HG02763 (cell line): Measurements from ENCODE around the gene KCTD2.

Source experiments
- ATAC-seq: cut with Tn5 transposase; IDR thresholded peaks from one replicate; pipeline ENCODE4 v1.9.1; 2021; ENCODE audit warnings: mild to moderate bottlenecking, moderate library complexity; ENCODE audit not compliant: unreplicated experiment

The KCTD2 gene

DNA sequence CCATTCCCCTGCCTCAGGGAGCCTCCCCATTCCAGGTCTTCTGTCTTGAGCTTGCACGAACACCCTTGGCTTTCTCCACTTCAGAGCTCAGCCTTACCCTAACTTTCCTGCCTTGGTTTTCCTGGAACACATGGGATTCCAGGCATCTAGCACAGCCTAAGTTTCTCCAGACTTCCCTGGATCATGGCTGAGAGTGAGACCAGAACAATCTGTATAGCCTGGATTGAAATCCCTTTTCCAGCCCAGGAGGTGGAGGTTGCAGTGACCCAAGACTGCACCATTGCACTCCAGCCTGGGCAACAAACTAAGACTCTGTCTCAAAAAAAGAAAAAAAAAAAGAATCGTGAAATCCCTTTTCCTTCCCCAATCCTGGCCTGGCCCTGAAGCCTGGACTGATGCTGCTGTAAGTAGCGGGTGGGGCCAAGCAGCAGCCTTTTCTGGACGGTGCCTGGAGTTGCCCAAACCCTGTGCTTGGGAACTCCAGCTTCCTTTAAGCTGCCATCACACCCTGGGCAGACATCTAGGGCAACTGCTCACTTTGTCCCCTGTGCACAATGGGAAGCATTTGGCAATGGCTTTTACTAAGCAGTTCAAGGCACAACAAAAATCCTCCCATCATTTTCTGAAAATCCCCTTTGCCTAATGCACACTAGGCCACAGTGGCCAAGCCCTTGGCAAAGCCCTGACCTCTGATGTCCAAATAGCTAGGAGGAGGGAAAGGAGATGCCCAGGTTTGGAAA lies 28.7 kb downstream of the KCTD2 start:
- no peak for ATAC-seq

DNA sequence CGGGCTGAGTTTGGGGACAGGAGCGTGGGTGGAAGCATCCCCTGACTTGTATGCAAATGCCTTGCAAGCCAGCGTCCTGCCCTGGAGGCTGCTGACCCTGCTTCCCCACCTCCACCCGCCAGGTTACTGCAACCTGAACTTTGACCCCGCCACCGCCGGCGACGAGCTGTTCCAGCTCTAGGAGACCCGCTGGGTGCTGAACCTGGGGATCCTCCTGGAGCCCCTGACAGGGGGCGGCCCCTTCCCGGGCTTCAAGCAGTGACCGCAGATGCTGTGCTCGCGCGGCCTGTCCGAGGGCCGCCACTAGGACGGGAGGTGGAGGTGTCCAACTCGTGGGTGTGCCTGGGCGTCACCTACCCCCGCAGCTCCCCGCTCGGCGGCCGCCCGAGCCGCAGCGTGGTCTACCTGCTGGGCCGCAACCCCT lies 30.1 kb downstream of the KCTD2 start:
- no peak for ATAC-seq

DNA sequence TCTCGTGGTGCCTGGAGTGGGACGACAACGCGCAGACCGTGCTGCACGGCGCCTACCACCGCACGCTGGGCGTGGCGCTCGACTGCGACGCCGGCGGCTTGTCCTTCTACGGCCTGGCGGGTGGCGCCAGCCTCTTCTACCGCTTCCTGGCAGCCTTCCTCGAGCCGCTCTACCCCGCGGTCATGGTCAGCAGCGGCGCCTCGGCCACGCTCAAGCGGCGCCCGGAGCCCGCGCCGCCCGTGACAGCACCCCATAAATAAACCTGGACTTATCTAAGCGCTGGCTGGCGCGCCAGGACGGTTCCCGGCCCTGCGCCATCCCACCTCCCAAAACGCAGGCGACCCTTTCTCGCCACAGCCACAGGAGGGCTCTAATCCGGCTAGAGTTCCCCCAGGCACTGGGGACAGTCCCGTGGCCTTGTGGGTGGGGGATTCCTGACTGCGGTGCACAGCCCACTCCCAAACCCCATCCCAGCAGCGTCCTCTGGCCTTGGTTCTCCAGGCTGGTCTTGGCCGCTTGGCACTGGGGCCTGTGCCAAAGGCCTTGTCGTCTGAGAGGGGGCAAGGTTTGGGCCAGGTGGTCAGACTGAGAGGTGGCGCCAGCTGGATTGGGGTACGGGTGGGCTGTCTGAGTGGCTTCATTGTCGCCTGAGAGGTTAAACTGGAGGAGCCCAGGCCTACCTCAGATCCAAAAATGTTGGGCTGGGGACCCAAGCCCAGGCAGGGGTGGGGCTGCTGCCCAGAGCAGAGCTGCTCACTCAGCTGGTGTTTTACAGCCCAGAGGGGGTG lies 30.7 kb downstream of the KCTD2 start:
- no peak for ATAC-seq

DNA sequence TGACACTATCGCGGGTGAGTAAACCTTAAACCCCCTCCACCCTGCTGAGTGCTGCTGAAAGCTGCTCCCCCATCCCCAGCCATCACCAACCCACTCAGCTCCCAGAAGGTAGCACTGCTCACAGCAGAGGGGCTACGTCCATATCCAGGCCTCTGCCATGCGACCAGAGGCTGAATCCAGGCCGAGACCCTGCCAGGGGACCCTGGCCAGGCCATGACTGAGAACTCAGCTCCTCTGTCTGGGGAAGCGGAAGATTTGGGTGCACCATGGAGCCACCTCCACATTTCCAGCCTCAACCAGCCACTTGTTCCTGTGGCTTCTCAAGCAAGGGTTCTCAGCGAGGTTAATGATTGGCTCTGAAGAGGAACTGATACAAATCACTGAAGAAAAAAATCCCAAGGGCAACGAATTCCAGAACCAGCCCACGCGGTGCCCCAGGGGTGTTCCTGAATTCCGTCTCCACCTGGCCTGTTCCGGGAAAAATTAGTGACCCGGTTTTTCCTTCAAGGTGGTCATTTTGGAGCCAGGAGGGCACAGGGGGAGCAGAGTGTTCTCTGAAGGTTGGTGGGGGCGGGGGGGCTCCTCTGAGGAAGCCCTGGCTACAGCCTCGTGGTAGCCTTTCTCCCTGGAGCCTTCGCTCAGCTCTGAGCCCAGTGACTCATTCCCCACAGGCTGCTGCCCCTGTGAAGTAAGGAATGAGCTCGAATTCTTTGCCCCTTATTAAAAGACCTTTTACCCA lies 31.4 kb downstream of the KCTD2 start:
- no peak for ATAC-seq

DNA sequence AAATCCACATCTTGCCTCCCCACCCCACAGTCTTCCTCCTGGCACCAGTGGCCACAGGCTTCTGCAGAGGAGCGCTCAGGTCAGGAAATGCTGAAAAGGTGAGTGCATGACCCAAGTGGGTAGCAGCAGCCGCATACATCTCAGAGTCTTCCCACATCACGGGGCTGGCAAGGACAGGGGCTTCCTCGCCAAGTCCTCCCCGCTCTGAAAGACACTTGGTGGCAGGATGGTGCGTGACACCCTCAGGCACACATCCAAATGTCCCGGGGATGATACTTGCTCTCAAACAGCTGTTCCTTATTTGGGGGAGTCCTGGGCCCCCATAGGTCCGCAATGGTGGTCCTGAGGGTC lies 32.0 kb downstream of the KCTD2 start:
- no peak for ATAC-seq

DNA sequence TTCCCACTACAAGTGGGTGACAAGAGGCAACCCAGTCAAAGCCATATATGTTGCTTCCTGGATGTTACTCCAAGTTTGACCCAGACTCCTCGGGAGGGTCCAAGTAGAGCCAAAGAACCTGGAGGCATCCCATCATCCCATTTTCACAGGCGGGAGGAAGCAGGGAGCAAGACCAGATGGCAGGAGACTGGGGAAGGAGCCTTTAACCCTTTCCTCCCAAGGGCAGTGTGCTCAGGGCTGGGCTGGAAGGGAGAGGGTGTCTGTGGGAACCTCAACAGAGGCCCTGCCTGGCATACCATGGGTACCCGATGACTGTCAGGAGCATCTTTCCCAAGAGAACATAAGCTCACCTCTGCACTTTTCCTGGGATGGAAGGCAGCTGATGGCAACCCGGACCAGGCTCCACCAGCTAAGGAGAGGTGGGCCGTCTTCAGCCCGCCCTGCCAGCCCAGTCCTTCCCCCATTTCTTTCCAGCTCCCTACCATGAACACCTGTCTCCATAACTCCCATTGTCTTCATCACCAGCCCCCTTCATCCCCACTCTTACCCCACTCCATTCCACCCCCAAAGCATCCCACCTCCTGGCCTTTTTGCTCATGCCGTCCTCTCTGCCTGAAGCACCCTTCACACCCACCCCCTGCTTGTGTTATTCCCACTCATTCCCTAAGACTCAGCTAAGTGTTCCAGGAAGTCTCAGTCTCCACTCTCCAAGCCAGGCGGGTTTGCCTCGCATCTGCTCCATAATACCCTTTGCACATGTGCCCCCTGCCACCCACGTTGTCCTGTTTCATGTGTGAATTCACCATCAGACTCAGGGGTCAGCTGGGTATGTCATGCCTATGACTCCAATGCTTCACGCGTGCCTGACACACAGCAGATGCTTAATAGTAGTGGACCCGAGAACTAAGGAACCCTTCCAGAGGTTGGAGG lies 34.9 kb downstream of the KCTD2 start:
- no peak for ATAC-seq

DNA sequence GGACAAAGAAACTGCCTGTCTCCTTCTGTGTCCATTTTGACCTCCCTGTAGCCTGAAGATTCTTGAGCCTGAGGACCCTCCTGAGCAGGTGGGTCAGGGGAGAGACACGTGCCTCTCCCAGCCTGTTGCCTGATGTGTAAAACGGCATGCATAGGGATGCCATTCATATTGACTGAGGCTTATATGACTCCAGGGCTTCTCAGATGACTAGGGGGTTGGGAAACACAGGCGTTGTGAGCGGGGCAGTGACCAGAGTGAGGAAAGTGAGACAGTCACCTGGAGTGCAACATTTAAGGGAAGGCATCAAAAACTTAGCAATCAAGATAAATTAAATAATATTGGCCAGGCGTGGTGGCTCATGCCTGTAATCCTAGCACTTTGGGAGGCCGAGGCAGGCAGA lies 35.7 kb downstream of the KCTD2 start:
- ATAC-seq, result no peak

DNA sequence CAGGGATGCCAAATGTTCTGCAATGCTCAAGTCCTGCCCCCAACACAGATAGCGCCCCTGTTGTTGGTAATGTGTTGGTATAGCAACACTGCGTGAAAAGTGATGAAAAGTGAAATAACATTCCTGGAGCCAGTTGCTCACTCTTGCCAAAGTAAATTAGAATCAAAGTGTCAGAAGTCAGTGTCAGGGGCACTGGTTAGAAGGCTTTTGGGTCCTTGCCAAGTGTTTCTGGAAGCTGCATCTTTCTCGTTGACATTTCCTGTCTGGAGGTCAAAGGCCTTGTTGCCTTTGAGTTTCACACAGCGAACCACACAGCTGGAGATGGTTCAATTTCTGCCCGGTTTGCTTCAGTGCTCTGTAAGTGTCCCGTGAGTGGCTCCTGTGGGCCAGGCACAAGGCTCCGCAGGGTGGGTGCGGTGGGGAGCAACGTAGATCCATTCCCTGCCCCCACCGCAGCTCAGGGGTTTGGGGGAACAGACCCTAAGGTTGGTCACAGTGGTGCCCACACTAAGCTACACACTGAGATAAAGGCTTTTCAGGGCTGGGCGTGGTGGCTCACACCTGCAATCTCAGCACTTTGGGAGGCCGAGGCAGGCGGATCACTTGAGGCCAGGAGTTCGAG lies 37.1 kb downstream of the KCTD2 start:
- no peak for ATAC-seq

DNA sequence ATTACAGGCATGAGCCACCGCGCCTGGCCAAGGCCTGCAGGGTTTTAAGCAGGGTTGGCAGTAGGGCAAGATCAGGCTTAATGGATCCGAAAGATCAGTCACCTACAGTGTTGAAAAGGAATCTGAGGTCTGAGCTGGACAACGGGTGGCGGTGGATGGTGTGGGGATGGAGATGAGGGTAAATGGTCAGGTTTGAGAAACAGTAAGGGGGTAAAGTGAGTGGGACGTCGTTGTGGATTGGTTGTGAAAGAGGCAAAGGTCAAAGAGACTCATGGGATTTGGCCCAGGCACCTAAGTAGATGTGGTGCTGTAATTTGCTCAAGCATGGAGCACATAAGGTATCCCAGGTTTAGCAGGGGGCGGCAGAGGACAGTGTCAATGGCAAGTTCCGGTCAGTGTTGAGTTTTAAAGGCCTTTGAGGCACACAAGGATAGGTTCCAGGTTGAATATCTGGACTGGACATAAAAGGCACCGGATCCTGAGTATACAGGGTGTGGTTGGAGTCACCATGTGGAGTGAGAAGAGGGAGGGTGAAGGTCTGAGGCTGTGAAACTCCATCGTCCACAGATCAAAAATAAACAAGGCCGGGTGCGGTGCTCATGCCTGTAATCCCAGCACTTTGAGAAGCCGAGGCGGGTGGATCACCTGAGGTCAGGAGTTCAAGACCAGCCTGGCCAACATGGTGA lies 39.6 kb downstream of the KCTD2 start:
- ATAC-seq, result no peak

DNA sequence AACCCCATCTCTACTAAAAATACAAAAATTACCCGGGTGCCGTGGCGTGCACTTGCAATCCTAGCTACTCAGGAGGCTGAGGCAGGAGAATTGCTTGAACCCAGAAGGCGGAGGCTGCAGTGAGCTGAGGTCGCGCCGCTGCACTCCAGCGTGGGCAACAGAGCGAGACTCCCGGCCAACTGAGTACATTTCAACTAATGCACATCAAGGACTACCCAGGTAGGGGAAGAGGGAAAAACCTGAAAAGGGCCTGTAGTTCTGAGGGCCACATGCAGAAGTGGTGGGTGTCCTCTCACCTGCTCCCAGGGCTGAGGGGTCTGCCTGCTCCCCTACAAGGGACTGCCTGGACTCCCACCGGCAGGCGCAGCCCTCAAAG lies 40.1 kb downstream of the KCTD2 start:
- ATAC-seq, result no peak

DNA sequence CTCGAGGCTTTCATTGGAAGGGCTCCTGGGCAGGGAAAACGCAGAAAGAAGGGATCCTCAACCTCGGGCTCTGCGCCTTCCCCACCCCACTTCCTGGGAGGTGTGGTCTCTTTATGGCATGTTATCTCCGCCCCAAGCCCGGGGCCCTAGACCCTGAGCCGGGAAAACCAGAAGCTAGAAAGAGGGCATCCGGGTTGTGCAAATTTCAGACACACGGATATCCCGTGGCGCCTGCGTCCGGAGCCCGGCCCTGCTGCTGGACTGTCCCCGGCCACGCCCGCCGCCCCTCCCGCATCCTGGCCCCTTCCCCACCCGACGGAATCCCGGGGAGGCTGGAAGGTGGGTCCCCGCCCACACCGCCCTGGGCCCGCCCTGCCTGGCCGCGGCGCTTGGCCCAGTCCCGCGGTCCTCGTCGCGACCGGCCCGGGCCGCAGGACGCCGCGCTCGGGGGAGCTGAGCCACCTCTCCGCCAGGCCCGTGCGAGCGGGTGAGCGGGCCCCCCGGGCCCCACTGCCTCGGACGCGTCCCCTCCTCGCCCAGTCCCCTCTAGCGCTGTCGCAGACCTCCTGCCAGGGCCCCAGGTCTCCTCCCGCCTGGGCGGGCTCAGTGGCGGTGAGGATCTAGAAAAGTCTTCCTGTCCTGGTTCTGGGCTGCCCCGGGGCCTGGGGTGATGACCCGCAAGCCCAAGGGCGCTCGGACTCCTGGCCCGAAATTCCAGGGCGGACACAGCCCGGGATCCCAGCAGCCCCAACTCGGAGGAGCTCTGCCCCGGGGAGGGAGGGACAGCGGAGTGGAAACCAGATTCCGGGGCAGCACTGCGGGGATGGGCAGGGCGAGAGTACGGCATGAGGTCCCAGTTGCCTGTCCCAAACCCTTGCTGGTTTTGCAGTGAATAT lies 40.8 kb downstream of the KCTD2 start, which contains the start of gene SLC16A5:
Gene SLC16A5 (plus strand): TSS at position 397 of the 896 bp plus-strand sequence. CDS start 5,683 bp downstream, outside the sequence.
- peak; percentile 55 for ATAC-seq

DNA sequence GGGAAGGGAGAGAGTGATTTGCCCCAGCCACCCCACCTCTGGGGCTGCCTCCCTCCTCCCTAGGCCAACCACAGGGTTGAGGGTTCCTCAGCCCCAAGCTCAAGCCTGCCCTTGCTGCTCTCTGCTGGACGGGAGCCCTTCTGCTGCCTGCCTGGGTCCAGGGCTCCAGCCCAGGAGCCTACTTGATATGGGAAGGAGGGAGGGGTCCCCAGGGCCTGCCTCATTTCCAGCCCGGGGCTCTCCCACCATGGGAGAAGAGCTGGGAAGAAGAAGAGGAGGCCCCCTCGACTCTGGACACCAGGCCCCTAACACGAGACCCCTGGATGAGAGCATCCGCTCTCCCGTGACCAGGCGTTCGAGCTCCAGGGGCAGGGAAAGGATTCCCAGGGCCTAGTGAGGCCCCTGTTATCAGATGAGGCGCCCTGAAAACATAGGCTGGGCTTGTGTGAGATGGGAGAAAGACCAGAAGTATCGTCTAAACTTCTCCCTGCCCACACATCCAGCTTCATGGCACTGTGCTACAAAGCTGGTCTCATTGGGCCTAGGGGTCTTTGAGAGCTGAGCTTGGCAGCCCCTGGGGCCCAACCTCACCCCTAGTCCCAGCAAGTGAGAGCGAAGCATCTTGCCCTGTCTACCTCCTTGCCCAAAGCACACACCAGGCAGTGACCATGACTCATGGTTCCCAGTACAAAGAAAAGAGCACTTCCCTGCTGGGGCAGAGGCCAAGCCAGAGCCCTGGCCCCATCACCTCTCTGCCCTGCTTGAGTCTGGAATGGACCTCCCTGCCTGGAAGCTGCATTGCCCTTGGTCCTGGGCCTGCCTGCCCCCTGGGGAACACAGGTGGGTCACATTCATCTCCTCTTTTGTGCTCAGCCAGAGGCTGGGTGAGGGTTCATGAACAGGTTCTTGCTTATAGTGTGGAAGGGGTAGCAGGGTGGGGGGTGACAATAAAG lies 41.7 kb downstream of the KCTD2 start:
- ATAC-seq, result no peak

DNA sequence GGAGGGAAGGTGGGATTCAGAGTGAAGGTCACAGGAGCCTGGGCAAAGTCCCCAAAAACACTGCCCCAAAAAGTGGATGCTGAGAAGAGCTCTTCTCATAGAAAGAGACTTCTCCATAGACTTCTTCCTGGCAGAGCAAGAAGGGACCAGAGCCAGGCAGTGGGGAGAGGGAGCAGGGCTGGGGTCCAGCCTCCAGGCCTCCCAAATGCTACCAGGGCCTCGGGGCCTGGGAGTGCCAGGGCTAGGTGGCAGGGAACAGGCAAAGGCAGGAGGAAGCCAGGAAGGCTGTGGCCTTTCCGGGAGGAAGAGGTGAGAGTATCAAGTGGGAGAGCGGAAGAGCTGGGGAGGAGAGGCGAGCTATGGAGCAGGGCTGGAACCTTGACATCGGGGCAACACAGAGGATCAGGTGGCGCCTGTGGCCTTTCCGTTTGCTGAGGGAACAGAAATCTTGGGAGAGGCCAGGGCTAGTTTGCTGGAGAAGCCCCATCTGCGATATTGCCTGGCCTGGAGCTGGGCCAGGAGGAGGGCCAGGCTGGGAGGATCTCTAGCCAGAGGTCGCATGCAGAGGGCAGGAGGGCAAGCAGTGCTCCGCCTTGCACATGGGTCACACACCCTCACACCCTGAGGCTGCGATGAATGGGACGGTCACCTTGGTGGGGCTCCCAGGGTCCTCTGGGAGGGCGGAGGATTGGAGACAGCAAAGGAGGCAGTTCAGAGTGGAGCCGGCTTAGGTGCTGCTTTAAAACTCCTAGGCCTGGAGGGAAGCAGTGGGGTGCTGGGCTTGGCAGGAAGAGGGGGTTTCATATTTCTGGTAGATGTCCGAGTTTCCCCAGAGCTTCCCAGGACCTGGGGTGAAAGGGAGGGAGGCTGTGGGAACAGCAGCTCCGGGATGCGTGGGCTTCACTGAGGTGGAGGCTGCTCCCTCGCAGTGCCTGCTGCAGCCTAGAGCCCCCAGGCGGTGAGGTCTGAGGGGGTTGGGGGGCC lies 44.1 kb downstream of the KCTD2 start:
- no peak for ATAC-seq

DNA sequence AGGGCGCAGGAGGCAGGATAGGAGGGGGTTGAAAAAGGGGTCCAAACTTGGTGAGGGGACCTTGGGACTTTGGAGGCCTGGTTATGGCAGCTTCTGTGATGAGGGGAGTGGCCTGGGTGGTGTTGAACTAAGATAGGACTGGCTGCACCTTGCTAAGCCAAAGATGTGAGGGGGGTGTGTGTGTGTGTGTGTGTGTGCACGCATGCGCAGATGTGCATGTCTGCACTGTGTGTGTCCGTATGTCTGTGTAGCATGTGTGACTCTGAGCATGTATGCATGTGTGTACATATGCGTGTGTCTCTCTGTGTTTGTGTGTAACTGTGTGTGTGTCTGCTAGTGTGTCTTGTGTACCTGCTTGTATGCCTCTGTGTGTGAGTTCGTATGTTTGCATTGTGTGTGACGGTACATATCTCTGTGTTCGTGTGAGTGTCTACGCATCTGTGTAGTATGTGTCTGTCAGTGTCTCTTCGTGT lies 44.9 kb downstream of the KCTD2 start:
- ATAC-seq, result no peak

DNA sequence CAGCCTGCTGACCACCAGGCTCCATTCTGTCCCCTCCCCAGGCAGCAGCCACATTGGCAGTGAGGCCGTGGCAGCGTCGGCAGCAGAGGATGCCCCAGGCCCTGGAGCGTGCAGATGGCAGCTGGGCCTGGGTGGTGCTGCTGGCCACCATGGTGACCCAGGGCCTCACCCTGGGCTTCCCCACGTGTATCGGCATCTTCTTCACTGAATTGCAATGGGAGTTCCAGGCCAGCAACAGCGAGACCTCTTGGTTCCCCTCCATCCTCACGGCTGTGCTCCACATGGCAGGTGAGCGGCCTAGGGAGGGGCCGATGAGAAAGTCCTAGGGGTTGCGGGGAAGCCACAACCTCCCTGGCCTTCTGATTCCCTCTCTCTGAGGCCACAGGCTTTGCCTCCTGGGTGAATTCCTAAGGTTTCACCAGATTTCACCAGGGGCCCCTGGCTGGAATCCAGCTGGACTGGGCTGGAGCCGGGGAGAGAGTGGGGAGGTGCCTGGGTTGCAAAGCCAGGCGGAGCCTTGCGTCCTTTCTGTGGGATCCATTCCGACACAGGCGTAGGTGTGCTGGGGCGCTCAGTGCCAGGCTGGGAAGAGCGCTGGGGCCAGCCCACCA lies 46.6 kb downstream of the KCTD2 start:
- ATAC-seq, result no peak
